ENCODE measurements around the gene UROC1.

UROC1 gene

DNA sequence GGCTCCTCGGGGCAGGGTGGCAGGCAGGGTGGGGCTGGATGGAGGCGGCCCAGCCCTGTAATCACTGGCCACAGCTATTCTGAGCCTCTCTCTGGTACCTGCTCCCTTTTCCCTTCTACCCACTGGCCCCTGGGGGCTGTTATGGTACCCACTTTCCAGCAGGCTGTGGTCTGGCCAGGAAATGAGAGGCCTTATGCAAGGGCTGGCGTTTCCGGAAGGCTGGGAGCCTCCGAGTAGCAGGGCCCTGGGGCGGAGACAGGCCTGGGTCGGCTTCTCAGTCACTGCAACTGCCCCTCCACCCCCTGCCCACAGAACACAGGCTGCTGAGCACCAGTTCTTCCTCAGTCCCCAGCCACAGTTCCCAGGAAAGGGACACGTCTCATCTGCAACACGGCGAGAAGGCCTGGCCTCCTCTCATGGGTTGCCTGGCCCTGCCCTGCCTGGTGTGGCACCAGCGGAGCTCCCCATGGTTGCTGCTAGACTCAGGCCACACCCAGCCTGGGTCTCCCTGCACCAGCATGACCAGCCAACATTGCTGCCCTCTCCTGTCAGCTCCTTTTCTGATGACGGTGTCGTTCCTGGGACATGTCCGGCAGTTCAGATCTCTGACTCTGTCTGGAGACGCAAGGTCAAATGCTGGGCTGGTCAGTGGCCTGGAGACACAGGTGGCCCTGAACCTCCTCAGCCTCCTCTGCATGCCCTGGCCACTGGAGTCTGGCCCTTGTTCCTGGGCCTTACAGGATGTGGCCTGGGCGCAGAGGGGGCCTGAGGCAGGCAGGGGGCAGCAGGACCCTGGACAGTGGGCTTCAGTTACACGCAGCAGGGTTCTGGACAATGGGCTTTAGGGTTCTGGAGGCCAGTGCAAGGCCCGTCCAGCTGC is 12.8 kb upstream of the UROC1 start:
- Histone ChIP-seq H3K27ac (replicated peaks; ENCODE audit: low read length) (no peak overlapping the region), H2AK5ac (ENCODE audit: low read depth, low read length) (peak overlapping the region; percentile 40), H3K9me3 (replicated peaks in 1 of 2; ENCODE audit: control insufficient read depth in 2 of 2, insufficient read depth in 1 of 2, low read depth in 1 of 2, low read length in 2 of 2) (no peaks in the 10 kb centered on the region), H3K18ac (ENCODE audit: low read length) (peak overlapping the region; percentile 27), H2BK15ac (ENCODE audit: low read length) (no peak overlapping the region), H3K79me1 (ENCODE audit: low read depth, low read length) (peaks cover 2% of the 10 kb centered on the region), H4K8ac (ENCODE audit: low read depth, low read length) (peak overlapping the region; percentile 30), H3K14ac (ENCODE audit: low read length) (peak overlapping the region; percentile 21), H2AFZ (ENCODE audit: low read length) (no peak overlapping the region), H2BK12ac (ENCODE audit: low read length) (no peak overlapping the region), H3K9ac (ENCODE audit: low read depth, low read length, poor library complexity) (peak overlapping the region; percentile 50), H4K91ac (ENCODE audit: low read depth, low read length, poor library complexity) (no peak overlapping the region), H2BK5ac (ENCODE audit: low read length) (peak overlapping the region; percentile 44), H3K4ac (ENCODE audit: low read length) (peak overlapping the region; percentile 57), H3K27me3 (ENCODE audit: control insufficient read depth in 3 of 3, insufficient read depth in 3 of 3, low read depth in 1 of 3, low read length in 3 of 3) (peaks cover 0 to 56% (median 3%) of the 10 kb centered on the region in 3 experiments), H3K4me3 (ENCODE audit: low read length in 2 of 2) (no peak overlapping the region), H3K36me3 (replicated peaks in 1 of 2; ENCODE audit: control insufficient read depth in 2 of 2, insufficient read depth in 2 of 2, low read length in 2 of 2) (no peaks in the 10 kb centered on the region), H3K4me2 (ENCODE audit: insufficient read depth, low read length, poor library complexity, severe bottlenecking) (no peak overlapping the region), H3K23ac (ENCODE audit: low read depth, low read length, poor library complexity) (peak overlapping the region; percentile 34), H3K4me1 (ENCODE audit: control insufficient read depth in 2 of 2, insufficient read depth in 1 of 2, low read depth in 1 of 2, low read length in 2 of 2) (peaks cover 0 to 3% of the 10 kb centered on the region in 2 donors), H2BK120ac (ENCODE audit: low read depth, low read length) (peak overlapping the region; percentile 63)
- WGBS, 2 donors (ENCODE audit: extremely low coverage in 2 of 2, insufficient read length in 2 of 2, insufficient replicate concordance in 1 of 2) = no CpG with 5 or more reads among the region's 18 CpGs
- DNase-seq (ENCODE audit: low spot score) = no peak

DNA sequence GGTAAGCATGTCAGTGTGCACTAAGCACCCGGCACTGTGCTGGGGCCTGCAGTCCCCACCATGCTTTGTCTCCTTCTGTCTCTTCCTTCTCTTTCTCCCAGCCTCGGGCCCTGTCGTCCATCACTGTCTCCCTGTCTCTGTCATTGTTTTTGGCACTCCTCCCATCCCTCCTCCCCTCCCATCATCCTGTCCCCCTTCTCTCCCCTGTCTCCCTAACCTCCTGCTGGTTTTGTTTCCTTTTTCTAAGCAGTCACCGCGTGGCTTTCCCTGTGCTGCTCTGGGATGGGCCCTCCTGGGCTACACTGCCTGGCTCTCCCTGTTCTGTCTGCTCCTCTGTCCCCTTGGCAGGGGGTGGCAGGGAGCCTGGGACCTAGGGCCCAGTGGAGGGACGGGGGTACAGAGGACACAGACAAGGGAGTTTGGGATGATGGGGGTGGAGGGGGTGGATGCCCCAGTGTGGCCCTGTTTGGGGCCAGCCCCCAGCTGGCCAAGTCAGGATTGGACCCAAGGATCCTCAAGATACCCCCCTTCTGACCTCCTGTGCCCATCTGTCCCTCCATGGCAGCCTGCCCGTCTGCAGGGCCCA is 12.1 kb upstream of the UROC1 start:
- no peaks in the 10 kb centered on the region for H3K9me3 ChIP-seq (replicated peaks in 1 of 2; ENCODE audit: control insufficient read depth in 2 of 2, insufficient read depth in 1 of 2, low read depth in 1 of 2, low read length in 2 of 2)
- H3K4me3 ChIP-seq (ENCODE audit: low read length in 2 of 2) = no peak overlapping the region
- H2AK5ac ChIP-seq (ENCODE audit: low read depth, low read length) = peak overlapping the region; percentile 27
- H3K4me2 ChIP-seq (ENCODE audit: insufficient read depth, low read length, poor library complexity, severe bottlenecking) = no peak overlapping the region
- H3K14ac ChIP-seq (ENCODE audit: low read length) = peak overlapping the region; percentile 21
- whole genome bisulfite sequencing, 2 donors (ENCODE audit: extremely low coverage in 2 of 2, insufficient read length in 2 of 2, insufficient replicate concordance in 1 of 2) = no CpG with 5 or more reads among the region's 7 CpGs
- H2BK12ac ChIP-seq (ENCODE audit: low read length) = peak overlapping the region; percentile 16
- H3K79me1 ChIP-seq (ENCODE audit: low read depth, low read length) = peaks cover 2% of the 10 kb centered on the region
- H3K23ac ChIP-seq (ENCODE audit: low read depth, low read length, poor library complexity) = no peak overlapping the region
- peak overlapping the region; percentile 19 for H3K18ac ChIP-seq (ENCODE audit: low read length)
- no peak overlapping the region for H2BK120ac ChIP-seq (ENCODE audit: low read depth, low read length)
- H4K91ac ChIP-seq (ENCODE audit: low read depth, low read length, poor library complexity) = peak overlapping the region; percentile 66
- no peak for DNase-seq (ENCODE audit: low spot score)
- no peak overlapping the region for H3K9ac ChIP-seq (ENCODE audit: low read depth, low read length, poor library complexity)
- no peak overlapping the region for H2AFZ ChIP-seq (ENCODE audit: low read length)
- peaks cover 0 to 62% (median 6%) of the 10 kb centered on the region in 3 experiments for H3K27me3 ChIP-seq (ENCODE audit: control insufficient read depth in 3 of 3, insufficient read depth in 3 of 3, low read depth in 1 of 3, low read length in 3 of 3)
- H4K8ac ChIP-seq (ENCODE audit: low read depth, low read length) = no peak overlapping the region
- no peak overlapping the region for H2BK15ac ChIP-seq (ENCODE audit: low read length)
- no peak overlapping the region for H3K27ac ChIP-seq (replicated peaks; ENCODE audit: low read length)
- H3K36me3 ChIP-seq (replicated peaks in 1 of 2; ENCODE audit: control insufficient read depth in 2 of 2, insufficient read depth in 2 of 2, low read length in 2 of 2) = no peaks in the 10 kb centered on the region
- H3K4me1 ChIP-seq (ENCODE audit: control insufficient read depth in 2 of 2, insufficient read depth in 1 of 2, low read depth in 1 of 2, low read length in 2 of 2) = peaks cover 0 to 4% of the 10 kb centered on the region in 2 donors
- peak overlapping the region; percentile 39 for H2BK5ac ChIP-seq (ENCODE audit: low read length)
- peak overlapping the region; percentile 57 for H3K4ac ChIP-seq (ENCODE audit: low read length)

- no CpG with 5 or more reads among the region's 14 CpGs for WGBS, 2 donors (ENCODE audit: extremely low coverage in 2 of 2, insufficient read length in 2 of 2, insufficient replicate concordance in 1 of 2)
- H3K36me3 ChIP-seq (replicated peaks in 1 of 2; ENCODE audit: control insufficient read depth in 2 of 2, insufficient read depth in 2 of 2, low read length in 2 of 2) = no peaks in the 10 kb centered on the region
- peak overlapping the region; percentile 27 for H3K14ac ChIP-seq (ENCODE audit: low read length)
- no peaks in the 10 kb centered on the region for H3K9me3 ChIP-seq (replicated peaks in 1 of 2; ENCODE audit: control insufficient read depth in 2 of 2, insufficient read depth in 1 of 2, low read depth in 1 of 2, low read length in 2 of 2)
- no peak overlapping the region for H2BK5ac ChIP-seq (ENCODE audit: low read length)
- no peak overlapping the region for H3K4me2 ChIP-seq (ENCODE audit: insufficient read depth, low read length, poor library complexity, severe bottlenecking)
- peak overlapping the region; percentile 51 for H3K18ac ChIP-seq (ENCODE audit: low read length)
- no peak overlapping the region for H4K8ac ChIP-seq (ENCODE audit: low read depth, low read length)
- H3K4me3 ChIP-seq (ENCODE audit: low read length in 2 of 2) = no peak overlapping the region
- H3K23ac ChIP-seq (ENCODE audit: low read depth, low read length, poor library complexity) = no peak overlapping the region
- no peak overlapping the region for H2BK12ac ChIP-seq (ENCODE audit: low read length)
- no peak overlapping the region for H2AFZ ChIP-seq (ENCODE audit: low read length)
- no peak overlapping the region for H3K27ac ChIP-seq (replicated peaks; ENCODE audit: low read length)
- peaks cover 2% of the 10 kb centered on the region for H3K79me1 ChIP-seq (ENCODE audit: low read depth, low read length)
- H3K9ac ChIP-seq (ENCODE audit: low read depth, low read length, poor library complexity) = no peak overlapping the region
- no peak overlapping the region for H3K4ac ChIP-seq (ENCODE audit: low read length)
- H2BK15ac ChIP-seq (ENCODE audit: low read length) = peak overlapping the region; percentile 59
- no peak overlapping the region for H2AK5ac ChIP-seq (ENCODE audit: low read depth, low read length)
- H2BK120ac ChIP-seq (ENCODE audit: low read depth, low read length) = no peak overlapping the region
- no peak overlapping the region for H4K91ac ChIP-seq (ENCODE audit: low read depth, low read length, poor library complexity)
- H3K27me3 ChIP-seq (ENCODE audit: control insufficient read depth in 3 of 3, insufficient read depth in 3 of 3, low read depth in 1 of 3, low read length in 3 of 3) = peaks cover 0 to 68% (median 8%) of the 10 kb centered on the region in 3 experiments
- H3K4me1 ChIP-seq (ENCODE audit: control insufficient read depth in 2 of 2, insufficient read depth in 1 of 2, low read depth in 1 of 2, low read length in 2 of 2) = peaks cover under 1 to 6% of the 10 kb centered on the region in 2 donors
- DNase-seq (ENCODE audit: low spot score) = no peak
Observed at GRCh38 chr3:126528800-126529541, 11.4 kb upstream of the UROC1 start.
